Spleen (tissue), 7 donors: ENCODE measurements around the gene PDLIM7.

Source experiments
- CTCF ChIP-seq, 11 experiments: fragments of 200-600 bp in 7 of 11; fragments of 450-650 bp in 4 of 11; sonication (generic) in 4 of 11; IDR thresholded peaks in 8 of 11; conservative IDR thresholded peaks in 3 of 11; 1 replicate in 7 of 11; 2 replicates in 4 of 11; pipeline versions ENCODE4 v1.4.0 to v1.8.0; 2016 to 2021; ENCODE audit warnings: antibody characterized with exemption in 11 of 11, inconsistent platforms in 4 of 11, mild to moderate bottlenecking in 1 of 11
- POLR2A ChIP-seq, 3 donors: fragments of 450-650 bp; IDR thresholded peaks; one replicate each; pipeline ENCODE4 v1.5.1; 2017; ENCODE audit warnings: antibody characterized with exemption in 3 of 3, mild to moderate bottlenecking in 1 of 3
- POLR2AphosphoS5 ChIP-seq, 3 donors: sonication (generic); formaldehyde crosslinking; IDR thresholded peaks; one replicate each; pipeline ENCODE4 v1.5.1; 2017; ENCODE audit warnings: antibody characterized with exemption in 3 of 3
- donor health status: DM: no; HTN: no; CAD: no; lungs with moderate emphysema.
- donor health status: DM: no; HTN: no; CAD: no.
- donor health status: DM: no; HTN: no; CAD: no.

- TF ChIP-seq POLR2A (IDR thresholded peaks at IDR 0.05) (no peak), CTCF (IDR thresholded peaks at IDR 0.05 in 8 of 11, conservative IDR thresholded peaks at IDR 0.05 in 3 of 11) (no peak), POLR2AphosphoS5 (IDR thresholded peaks at IDR 0.05) (peak in 1 of 3 donors; percentile 27)
Measured at GRCh38 chr5:177452688-177453638, 44.4 kb downstream of the PDLIM7 start.
